Fibroblast of mammary gland (primary cell): Measurements from ENCODE around the gene OSBPL1A.

Experiments used
- DNase-seq: peaks from one replicate; pipeline ENCODE4 v3.0.0-alpha.2; 2010; ENCODE audit warnings: low read depth
- H3K4me3 ChIP-seq: 2 replicates; pipeline ENCODE4 v1.5.1; 2011; ENCODE audit warnings: low read depth, mild to moderate bottlenecking, low read length, moderate library complexity; ENCODE audit not compliant: control insufficient read depth
- CTCF ChIP-seq: conservative IDR thresholded peaks from 2 replicates; pipeline ENCODE4 v1.5.1; 2011; ENCODE audit warnings: low read depth, low read length, inconsistent platforms; ENCODE audit not compliant: control insufficient read depth, insufficient read depth

OSBPL1A gene

GRCh38 chr18:24231773-24232735, 165.6 kb downstream of the OSBPL1A start:
- peak; percentile 73 for DNase-seq
- no peak for TF ChIP-seq CTCF
- H3K4me3 ChIP-seq, result no peak overlapping the region

GRCh38 chr18:24230766-24231165, 166.9 kb downstream of the OSBPL1A start:
- DNase-seq, result no peak
- H3K4me3 ChIP-seq, result no peak overlapping the region
- no peak for TF ChIP-seq CTCF

- TF ChIP-seq CTCF, result no peak
- DNase-seq, result peak; percentile 31
- H3K4me3 ChIP-seq, result no peak overlapping the region
Observed at GRCh38 chr18:24228667-24229041, 169.0 kb downstream of the OSBPL1A start.

GRCh38 chr18:24227977-24228666, 169.5 kb downstream of the OSBPL1A start:
- DNase-seq, result peak; percentile 79
- no peak for TF ChIP-seq CTCF
- H3K4me3 ChIP-seq, result no peak overlapping the region

DNA sequence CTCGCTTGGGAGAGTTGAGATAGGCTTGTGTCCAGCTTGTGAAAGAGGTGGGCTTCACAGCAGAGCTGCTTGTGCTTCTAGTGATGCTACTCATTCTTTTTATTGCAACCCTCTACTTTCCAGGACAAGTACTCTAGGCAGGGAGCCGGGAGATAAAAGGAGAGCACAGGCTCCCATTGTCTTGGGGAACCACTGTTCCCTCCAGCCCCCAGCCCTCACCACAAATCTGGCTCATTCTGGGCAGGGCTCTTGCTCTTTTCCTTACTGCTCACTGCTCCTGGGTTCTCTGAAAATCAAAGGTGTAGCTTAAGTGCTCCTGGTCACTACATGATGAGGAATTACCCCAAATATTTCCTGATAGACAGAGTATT, 177.3 kb downstream of the OSBPL1A start:
- no peak for DNase-seq

More for the DNA sequence above, 177.3 kb downstream of the OSBPL1A start:
- H3K4me3 ChIP-seq, result no peak overlapping the region
- TF ChIP-seq CTCF, result no peak
